Endothelial cell (in vitro differentiated cells): ENCODE measurements around the gene PTPA. TPM values are rescaled to one million over a fixed set of nuclear protein-coding genes. Genes with fewer than 3 reads are reported as not detected.
A peak's percentile ranks its signal among the peaks of the same experiment; 100 is the strongest.

Experiments used
- DNase-seq: peaks from one replicate; pipeline ENCODE4 v3.0.0; 2021; ENCODE audit warnings: low spot score
- H3K27ac Mint-ChIP-seq: one replicate; pipeline ENCODE4 v1.8.0; 2021; ENCODE audit warnings: mixed read lengths, inconsistent platforms; ENCODE audit not compliant: unreplicated experiment
- H3K27me3 Mint-ChIP-seq: one replicate; pipeline ENCODE4 v1.8.0; 2021; ENCODE audit warnings: mild to moderate bottlenecking, moderate library complexity, mixed read lengths, inconsistent platforms; ENCODE audit not compliant: unreplicated experiment
- H3K36me3 Mint-ChIP-seq: one replicate; pipeline ENCODE4 v1.8.0; 2021; ENCODE audit warnings: mild to moderate bottlenecking, low read depth, mixed read lengths, inconsistent platforms; ENCODE audit not compliant: unreplicated experiment
- H3K4me1 Mint-ChIP-seq: one replicate; pipeline ENCODE4 v1.8.0; 2021; ENCODE audit warnings: mild to moderate bottlenecking, mixed read lengths, inconsistent platforms; ENCODE audit not compliant: unreplicated experiment
- H3K4me3 Mint-ChIP-seq: one replicate; pipeline ENCODE4 v1.8.0; 2021; ENCODE audit warnings: mild to moderate bottlenecking, mixed read lengths, inconsistent platforms; ENCODE audit not compliant: unreplicated experiment
- H3K9me3 Mint-ChIP-seq: one replicate; pipeline ENCODE4 v1.8.0; 2021; ENCODE audit warnings: mixed read lengths, inconsistent platforms; ENCODE audit not compliant: unreplicated experiment
- total RNA-seq: library from RNA; stranded (reverse); fragmentation: NEBNext Ultra II Directional; extraction: Animal tissue kit (Norgen Biotek cat#: 25700); gene quantifications from one replicate; pipeline ENCODE4 v1.2.1, GENCODE V29; 2021; ENCODE audit not compliant: unreplicated experiment
- TF ChIP-seq, protein P1 (sequence below): fragments of 200-600 bp; sonication (generic); IDR thresholded peaks from one replicate; pipeline ENCODE4 v1.5.0; 2021; ENCODE audit warnings: antibody characterized with exemption; ENCODE audit not compliant: unreplicated experiment

Gene PTPA
- total RNA-seq, 1 donor from 2014 or later = 120 TPM

GRCh38 chr9:129166623-129167557 is 55.7 kb downstream of the PTPA start:
- Mint-ChIP-seq H3K4me1 (peaks cover 16% of the 10 kb centered on the region), H3K4me3 (peak overlapping the region; percentile 56), H3K9me3 (no peaks in the 10 kb centered on the region), H3K36me3 (peaks cover 2% of the 10 kb centered on the region), H3K27ac (no peak overlapping the region), H3K27me3 (peaks cover 8% of the 10 kb centered on the region)
- TF ChIP-seq, protein P1, sequence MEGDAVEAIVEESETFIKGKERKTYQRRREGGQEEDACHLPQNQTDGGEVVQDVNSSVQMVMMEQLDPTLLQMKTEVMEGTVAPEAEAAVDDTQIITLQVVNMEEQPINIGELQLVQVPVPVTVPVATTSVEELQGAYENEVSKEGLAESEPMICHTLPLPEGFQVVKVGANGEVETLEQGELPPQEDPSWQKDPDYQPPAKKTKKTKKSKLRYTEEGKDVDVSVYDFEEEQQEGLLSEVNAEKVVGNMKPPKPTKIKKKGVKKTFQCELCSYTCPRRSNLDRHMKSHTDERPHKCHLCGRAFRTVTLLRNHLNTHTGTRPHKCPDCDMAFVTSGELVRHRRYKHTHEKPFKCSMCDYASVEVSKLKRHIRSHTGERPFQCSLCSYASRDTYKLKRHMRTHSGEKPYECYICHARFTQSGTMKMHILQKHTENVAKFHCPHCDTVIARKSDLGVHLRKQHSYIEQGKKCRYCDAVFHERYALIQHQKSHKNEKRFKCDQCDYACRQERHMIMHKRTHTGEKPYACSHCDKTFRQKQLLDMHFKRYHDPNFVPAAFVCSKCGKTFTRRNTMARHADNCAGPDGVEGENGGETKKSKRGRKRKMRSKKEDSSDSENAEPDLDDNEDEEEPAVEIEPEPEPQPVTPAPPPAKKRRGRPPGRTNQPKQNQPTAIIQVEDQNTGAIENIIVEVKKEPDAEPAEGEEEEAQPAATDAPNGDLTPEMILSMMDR = no peak
- DNase-seq = no peak

GRCh38 chr9:129170229-129170628 is 59.0 kb downstream of the PTPA start:
- DNase-seq = no peak
- Mint-ChIP-seq H3K4me1 (peaks cover 16% of the 10 kb centered on the region), H3K27me3 (peaks cover 8% of the 10 kb centered on the region), H3K9me3 (no peaks in the 10 kb centered on the region), H3K4me3 (no peak overlapping the region), H3K27ac (no peak overlapping the region), H3K36me3 (no peaks in the 10 kb centered on the region)
- TF ChIP-seq, protein P1 = no peak

- no peak overlapping the region for H3K4me3 Mint-ChIP-seq
- H3K4me1 Mint-ChIP-seq = peaks cover 15% of the 10 kb centered on the region
- H3K9me3 Mint-ChIP-seq = no peaks in the 10 kb centered on the region
- no peak for DNase-seq
- no peak overlapping the region for H3K27ac Mint-ChIP-seq
- TF ChIP-seq, protein P1 = no peak
- H3K27me3 Mint-ChIP-seq = peaks cover 13% of the 10 kb centered on the region
- no peaks in the 10 kb centered on the region for H3K36me3 Mint-ChIP-seq
Measured at GRCh38 chr9:129171993-129172751, 61.0 kb downstream of the PTPA start.

DNA sequence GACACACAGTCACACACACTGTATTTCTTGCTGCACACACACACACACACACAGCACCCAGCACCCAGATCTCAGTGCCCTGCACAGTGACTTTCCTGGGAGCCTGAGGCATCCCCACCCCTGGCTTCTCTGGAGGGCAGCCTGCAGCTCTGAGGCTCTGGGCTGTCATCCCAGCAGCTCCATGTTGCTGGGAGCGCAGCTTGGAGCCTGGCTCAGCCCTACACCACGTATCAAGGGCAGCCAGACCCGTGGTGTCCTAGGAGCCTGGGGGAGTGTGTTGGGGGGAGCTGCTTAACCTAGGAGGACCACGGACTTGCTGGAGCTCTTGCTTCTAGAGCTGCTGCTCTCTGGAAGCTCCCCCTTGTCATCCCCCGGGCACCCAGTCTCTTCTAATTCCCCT is 61.6 kb downstream of the PTPA start:
- H3K9me3 Mint-ChIP-seq = no peaks in the 10 kb centered on the region
- H3K4me1 Mint-ChIP-seq = peaks cover 8% of the 10 kb centered on the region
- TF ChIP-seq, protein P1 = no peak
- peaks cover 12% of the 10 kb centered on the region for H3K27me3 Mint-ChIP-seq
- no peaks in the 10 kb centered on the region for H3K36me3 Mint-ChIP-seq
- no peak for DNase-seq
- H3K27ac Mint-ChIP-seq = no peak overlapping the region
- H3K4me3 Mint-ChIP-seq = no peak overlapping the region
